ENCODE results near the gene USP4. TPM values are rescaled to one million over a fixed set of nuclear protein-coding genes. Genes with fewer than 3 reads are reported as not detected.

USP4 gene, protein sequence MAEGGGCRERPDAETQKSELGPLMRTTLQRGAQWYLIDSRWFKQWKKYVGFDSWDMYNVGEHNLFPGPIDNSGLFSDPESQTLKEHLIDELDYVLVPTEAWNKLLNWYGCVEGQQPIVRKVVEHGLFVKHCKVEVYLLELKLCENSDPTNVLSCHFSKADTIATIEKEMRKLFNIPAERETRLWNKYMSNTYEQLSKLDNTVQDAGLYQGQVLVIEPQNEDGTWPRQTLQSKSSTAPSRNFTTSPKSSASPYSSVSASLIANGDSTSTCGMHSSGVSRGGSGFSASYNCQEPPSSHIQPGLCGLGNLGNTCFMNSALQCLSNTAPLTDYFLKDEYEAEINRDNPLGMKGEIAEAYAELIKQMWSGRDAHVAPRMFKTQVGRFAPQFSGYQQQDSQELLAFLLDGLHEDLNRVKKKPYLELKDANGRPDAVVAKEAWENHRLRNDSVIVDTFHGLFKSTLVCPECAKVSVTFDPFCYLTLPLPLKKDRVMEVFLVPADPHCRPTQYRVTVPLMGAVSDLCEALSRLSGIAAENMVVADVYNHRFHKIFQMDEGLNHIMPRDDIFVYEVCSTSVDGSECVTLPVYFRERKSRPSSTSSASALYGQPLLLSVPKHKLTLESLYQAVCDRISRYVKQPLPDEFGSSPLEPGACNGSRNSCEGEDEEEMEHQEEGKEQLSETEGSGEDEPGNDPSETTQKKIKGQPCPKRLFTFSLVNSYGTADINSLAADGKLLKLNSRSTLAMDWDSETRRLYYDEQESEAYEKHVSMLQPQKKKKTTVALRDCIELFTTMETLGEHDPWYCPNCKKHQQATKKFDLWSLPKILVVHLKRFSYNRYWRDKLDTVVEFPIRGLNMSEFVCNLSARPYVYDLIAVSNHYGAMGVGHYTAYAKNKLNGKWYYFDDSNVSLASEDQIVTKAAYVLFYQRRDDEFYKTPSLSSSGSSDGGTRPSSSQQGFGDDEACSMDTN
- total RNA-seq (10 to 100 TPM; 48.0 to 72.0 TPM), polyA plus RNA-seq (ENCODE audit: insufficient read depth, low read depth, low replicate concordance) (95.1 TPM)
- long read RNA-seq, donor 1, partial matches to known transcripts: 12 of 13 reads
- long read RNA-seq, donor 1, other reads (novel, unspliced or antisense): 0 of 13 reads
- long read RNA-seq, donor 2, partial matches to known transcripts: 0 of 6 reads
- long read RNA-seq, donor 2, other reads (novel, unspliced or antisense): 0 of 6 reads

DNA sequence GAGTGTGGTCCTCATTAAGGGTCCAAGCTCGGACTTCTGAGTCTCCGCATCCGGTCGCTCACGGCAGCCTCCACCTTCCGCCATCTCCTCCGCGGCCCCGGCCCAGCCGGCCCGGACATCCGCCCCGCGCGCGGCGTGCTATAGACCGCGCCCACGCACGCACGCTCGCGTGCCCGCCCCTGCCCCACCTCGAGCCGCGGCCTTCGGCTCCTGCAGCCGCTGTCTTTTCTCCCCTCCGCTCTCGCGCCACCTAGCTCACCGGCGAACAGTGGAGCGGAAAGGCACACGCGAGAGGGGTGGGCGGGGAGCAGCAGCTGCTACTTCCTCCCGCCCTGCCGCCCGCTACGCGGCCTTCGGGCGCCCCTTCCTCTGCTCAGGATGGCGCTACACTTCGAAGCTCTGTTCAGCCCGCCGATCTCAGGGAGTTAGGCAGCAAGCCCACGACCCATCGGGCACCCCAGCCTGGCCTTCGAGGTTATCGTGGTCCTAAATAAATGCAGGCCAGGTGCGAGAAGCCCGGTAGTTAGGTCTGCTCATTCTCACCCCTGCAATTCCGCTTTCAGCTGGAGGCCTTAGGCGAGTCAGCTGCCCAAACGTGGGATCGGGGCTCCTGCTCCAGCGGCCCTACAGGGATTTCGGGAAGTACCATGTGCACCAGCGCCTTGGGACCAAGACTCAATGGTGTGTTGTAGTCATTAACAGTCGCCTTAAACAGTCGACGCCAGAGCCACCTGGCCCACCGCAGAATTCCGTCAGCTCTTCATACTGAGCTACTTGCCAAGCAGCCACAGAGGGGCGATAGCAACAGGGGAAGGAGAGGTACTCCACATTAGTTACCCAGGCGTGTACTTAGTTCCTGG lies at the start of gene USP4:
TSS of gene USP4 (minus strand) at position 113 of the 860 bp plus-strand sequence. CDS start at position 84, 29 bp downstream.
- H3K4me3 ChIP-seq: peak within 1 kb of the TSS; percentile 59 to 92
- WGBS, 2 donors: 1% methylated on average over 51 to 69 of the region's 70 CpGs
- H3K27ac ChIP-seq: peak within 1 kb of the TSS; percentile 86 to 94
- peaks cover 15% of the 10 kb centered on the region for H3K4me1 ChIP-seq
- intact Hi-C loops (cut with DNase I; ENCODE audit: low total_unique reads): no loop called here
- no peaks in the 10 kb centered on the region for H3K27me3 ChIP-seq
- H3K9me3 ChIP-seq: no peaks in the 10 kb centered on the region
- H3K36me3 ChIP-seq (ENCODE audit: low read depth, missing control alignments): no peaks in the 10 kb centered on the region
- DNase-seq: peak; percentile 94
- peak; percentile 7 for TF ChIP-seq POLR2A (IDR thresholded peaks at IDR 0.05)
- TF ChIP-seq, protein P1, sequence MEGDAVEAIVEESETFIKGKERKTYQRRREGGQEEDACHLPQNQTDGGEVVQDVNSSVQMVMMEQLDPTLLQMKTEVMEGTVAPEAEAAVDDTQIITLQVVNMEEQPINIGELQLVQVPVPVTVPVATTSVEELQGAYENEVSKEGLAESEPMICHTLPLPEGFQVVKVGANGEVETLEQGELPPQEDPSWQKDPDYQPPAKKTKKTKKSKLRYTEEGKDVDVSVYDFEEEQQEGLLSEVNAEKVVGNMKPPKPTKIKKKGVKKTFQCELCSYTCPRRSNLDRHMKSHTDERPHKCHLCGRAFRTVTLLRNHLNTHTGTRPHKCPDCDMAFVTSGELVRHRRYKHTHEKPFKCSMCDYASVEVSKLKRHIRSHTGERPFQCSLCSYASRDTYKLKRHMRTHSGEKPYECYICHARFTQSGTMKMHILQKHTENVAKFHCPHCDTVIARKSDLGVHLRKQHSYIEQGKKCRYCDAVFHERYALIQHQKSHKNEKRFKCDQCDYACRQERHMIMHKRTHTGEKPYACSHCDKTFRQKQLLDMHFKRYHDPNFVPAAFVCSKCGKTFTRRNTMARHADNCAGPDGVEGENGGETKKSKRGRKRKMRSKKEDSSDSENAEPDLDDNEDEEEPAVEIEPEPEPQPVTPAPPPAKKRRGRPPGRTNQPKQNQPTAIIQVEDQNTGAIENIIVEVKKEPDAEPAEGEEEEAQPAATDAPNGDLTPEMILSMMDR (IDR thresholded peaks at IDR 0.05): peak in 2 of 3 experiments; percentile 35 to 56

DNA sequence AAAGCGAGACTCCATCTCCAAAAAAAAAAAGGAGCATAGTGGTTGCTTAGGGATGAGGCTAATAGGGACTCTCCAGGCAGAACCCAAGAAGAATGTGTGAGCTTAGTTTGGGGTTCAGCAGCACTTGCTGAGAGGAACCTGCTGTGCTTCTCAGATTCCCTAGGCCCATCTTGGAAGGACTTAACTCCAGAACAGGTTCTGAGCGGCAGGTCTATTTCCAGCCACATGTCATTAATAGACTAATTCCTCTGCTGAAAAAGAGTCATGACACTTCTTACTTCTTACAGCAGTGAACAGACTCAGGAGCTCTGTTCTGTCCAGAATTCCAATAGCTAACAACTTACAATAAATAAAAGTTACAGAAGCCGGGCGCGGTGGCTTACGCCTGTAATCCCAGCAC lies 49.4 kb upstream of the USP4 start:
- H3K27ac ChIP-seq: no peak overlapping the region
- H3K4me1 ChIP-seq: no peaks in the 10 kb centered on the region
- no peak for DNase-seq
- no peak for TF ChIP-seq POLR2A (IDR thresholded peaks at IDR 0.05)
- TF ChIP-seq, protein P1 (IDR thresholded peaks at IDR 0.05): no peak
- H3K27me3 ChIP-seq: no peaks in the 10 kb centered on the region
- no peaks in the 10 kb centered on the region for H3K36me3 ChIP-seq (ENCODE audit: low read depth, missing control alignments)
- intact Hi-C loops (cut with DNase I; ENCODE audit: low total_unique reads): no loop called here
- WGBS, 2 donors: 95 to 97% methylated on average over 6 of the region's 6 CpGs
- H3K4me3 ChIP-seq: no peak overlapping the region
- no peaks in the 10 kb centered on the region for H3K9me3 ChIP-seq

DNA sequence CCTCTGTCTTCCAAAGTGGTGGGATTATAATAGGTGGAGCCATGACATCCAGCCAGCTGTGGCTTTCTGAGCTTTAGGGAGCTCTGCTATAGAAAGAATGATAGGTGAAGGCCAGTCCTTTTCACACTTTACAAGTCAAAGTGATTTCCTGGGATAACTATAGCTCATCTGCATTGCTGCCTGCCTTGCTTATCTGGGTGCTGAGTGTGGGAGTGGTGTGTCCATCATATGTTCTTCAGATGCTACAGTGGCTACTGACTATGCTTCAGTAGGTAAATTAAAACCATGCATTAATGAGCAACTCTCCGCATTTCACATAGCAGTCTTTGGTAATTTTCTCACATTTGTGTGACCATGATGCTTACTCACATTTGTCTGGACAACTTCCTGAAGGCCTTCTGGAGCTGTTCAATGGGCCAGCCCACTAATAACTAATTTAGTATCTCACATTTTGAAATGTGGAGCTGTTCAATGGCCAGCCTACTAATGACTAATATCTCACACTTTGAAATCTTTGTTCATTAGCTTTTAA lies 48.5 kb upstream of the USP4 start:
- Histone ChIP-seq H3K9me3 (no peaks in the 10 kb centered on the region), H3K27me3 (no peaks in the 10 kb centered on the region), H3K27ac (no peak overlapping the region), H3K36me3 (ENCODE audit: low read depth, missing control alignments) (no peaks in the 10 kb centered on the region), H3K4me3 (no peak overlapping the region), H3K4me1 (peaks cover 3% of the 10 kb centered on the region)
- DNase-seq: no peak
- intact Hi-C loops (cut with DNase I; ENCODE audit: low total_unique reads): no loop called here
- TF ChIP-seq, protein P1 (IDR thresholded peaks at IDR 0.05): no peak
- no peak for TF ChIP-seq POLR2A (IDR thresholded peaks at IDR 0.05)
- WGBS, 2 donors: 83 to 100% methylated on average over 1 of the region's 1 CpG

DNA sequence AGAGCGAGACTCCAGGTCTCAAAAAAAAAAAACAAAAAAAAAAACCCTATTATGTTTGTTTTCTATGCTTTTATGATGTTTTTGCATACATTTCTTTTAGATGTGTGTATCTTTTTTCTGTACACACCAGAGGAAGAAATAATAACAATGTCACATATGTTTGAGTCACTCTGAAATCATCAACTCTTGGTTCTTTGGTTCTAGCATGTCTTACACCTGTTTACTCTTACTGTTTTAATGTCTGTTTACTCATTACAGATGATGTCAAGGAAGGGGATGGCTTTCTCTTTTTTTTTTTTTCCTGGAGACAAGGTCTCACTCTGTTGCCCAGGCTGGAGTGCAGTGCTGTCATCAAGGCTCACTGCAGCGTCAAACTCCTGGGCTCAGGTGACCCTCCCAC lies 47.9 kb upstream of the USP4 start:
- no peak for DNase-seq
- H3K9me3 ChIP-seq: no peaks in the 10 kb centered on the region
- peaks cover 3% of the 10 kb centered on the region for H3K4me1 ChIP-seq
- no peaks in the 10 kb centered on the region for H3K36me3 ChIP-seq (ENCODE audit: low read depth, missing control alignments)
- no peak overlapping the region for H3K4me3 ChIP-seq
- H3K27me3 ChIP-seq: no peaks in the 10 kb centered on the region
- no peak overlapping the region for H3K27ac ChIP-seq
- WGBS, 2 donors: 86 to 92% methylated on average over 2 of the region's 2 CpGs
- no peak for TF ChIP-seq POLR2A (IDR thresholded peaks at IDR 0.05)
- TF ChIP-seq, protein P1 (IDR thresholded peaks at IDR 0.05): no peak
- intact Hi-C loops (cut with DNase I; ENCODE audit: low total_unique reads): no loop called here
